AG10803 (cell line): ENCODE measurements around the gene RTRAF.

ENCODE experiments used
- DNase-seq: peaks from one replicate; pipeline ENCODE4 v3.0.0; 2010; ENCODE audit warnings: low read depth
- H3K4me3 ChIP-seq: 2 replicates; pipeline ENCODE4 v1.5.1; 2011; ENCODE audit warnings: mild to moderate bottlenecking, low read length, control low read depth
- CTCF ChIP-seq: conservative IDR thresholded peaks from 2 replicates; pipeline ENCODE4 v1.5.1; 2011; ENCODE audit warnings: mild to moderate bottlenecking, low read length, control low read depth, inconsistent platforms

Gene RTRAF

GRCh38 chr14:51957950-51958349 is 31.4 kb upstream of the RTRAF start:
- TF ChIP-seq CTCF, result no peak
- H3K4me3 ChIP-seq, result no peak overlapping the region
- DNase-seq, result peak; percentile 48

- no peak for DNase-seq
- TF ChIP-seq CTCF, result no peak
- H3K4me3 ChIP-seq, result no peak overlapping the region
Observed at GRCh38 chr14:51959928-51960327, 29.4 kb upstream of the RTRAF start.

GRCh38 chr14:51960866-51961265 is 28.5 kb upstream of the RTRAF start:
- DNase-seq, result no peak
- no peak overlapping the region for H3K4me3 ChIP-seq
- TF ChIP-seq CTCF, result no peak

- peak; percentile 21 for DNase-seq
- no peak for TF ChIP-seq CTCF
- no peak overlapping the region for H3K4me3 ChIP-seq
Observed at GRCh38 chr14:51962711-51963110, 26.6 kb upstream of the RTRAF start.

GRCh38 chr14:51963286-51963685 is 26.1 kb upstream of the RTRAF start:
- H3K4me3 ChIP-seq, result peak overlapping the region; percentile 7; the same call in 1 of the 2 replicates
- peak; percentile 46 for DNase-seq

GRCh38 chr14:51967521-51967920 is 21.8 kb upstream of the RTRAF start:
- H3K4me3 ChIP-seq, result no peak overlapping the region
- no peak for TF ChIP-seq CTCF
- DNase-seq, result peak; percentile 35

More at GRCh38 chr14:51963286-51963685, 26.1 kb upstream of the RTRAF start:
- TF ChIP-seq CTCF, result no peak

- H3K4me3 ChIP-seq, result no peak overlapping the region
- DNase-seq, result no peak
- TF ChIP-seq CTCF, result no peak
Observed at GRCh38 chr14:51969852-51970540, 19.4 kb upstream of the RTRAF start.
